ENCODE data around the gene SPATA33.

GRCh38 chr16:89716916-89717687 lies 59.5 kb downstream of the SPATA33 start:
- TF ChIP-seq, protein P1, sequence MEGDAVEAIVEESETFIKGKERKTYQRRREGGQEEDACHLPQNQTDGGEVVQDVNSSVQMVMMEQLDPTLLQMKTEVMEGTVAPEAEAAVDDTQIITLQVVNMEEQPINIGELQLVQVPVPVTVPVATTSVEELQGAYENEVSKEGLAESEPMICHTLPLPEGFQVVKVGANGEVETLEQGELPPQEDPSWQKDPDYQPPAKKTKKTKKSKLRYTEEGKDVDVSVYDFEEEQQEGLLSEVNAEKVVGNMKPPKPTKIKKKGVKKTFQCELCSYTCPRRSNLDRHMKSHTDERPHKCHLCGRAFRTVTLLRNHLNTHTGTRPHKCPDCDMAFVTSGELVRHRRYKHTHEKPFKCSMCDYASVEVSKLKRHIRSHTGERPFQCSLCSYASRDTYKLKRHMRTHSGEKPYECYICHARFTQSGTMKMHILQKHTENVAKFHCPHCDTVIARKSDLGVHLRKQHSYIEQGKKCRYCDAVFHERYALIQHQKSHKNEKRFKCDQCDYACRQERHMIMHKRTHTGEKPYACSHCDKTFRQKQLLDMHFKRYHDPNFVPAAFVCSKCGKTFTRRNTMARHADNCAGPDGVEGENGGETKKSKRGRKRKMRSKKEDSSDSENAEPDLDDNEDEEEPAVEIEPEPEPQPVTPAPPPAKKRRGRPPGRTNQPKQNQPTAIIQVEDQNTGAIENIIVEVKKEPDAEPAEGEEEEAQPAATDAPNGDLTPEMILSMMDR (IDR thresholded peaks at IDR 0.05), result no peak
- TF ChIP-seq KDM1A (IDR thresholded peaks at IDR 0.05; ENCODE audit: low read depth) (no peak), E2F6 (IDR thresholded peaks at IDR 0.05; ENCODE audit: borderline replicate concordance, low read depth) (no peak), EP300 (IDR thresholded peaks at IDR 0.05) (no peak), HOXB5 (CRISPR knock-in tag; IDR thresholded peaks at IDR 0.05) (no peak)

Measured in A549 (cell line).